Calu3 (cell line): ENCODE measurements around the gene TWIST1. TPM values are rescaled to one million over a fixed set of nuclear protein-coding genes. Genes with fewer than 3 reads are reported as not detected.

Experiments used
- BruUV-seq: library from RNA; stranded (reverse); fragments of 400-500 nt; replicated peaks from 2 replicates; lab custom pipeline; 2021; lab: Mats Ljungman, UMichigan
- CTCF ChIA-PET: fragments of 300-600 bp; sonication (Branson Sonifier 250); formaldehyde crosslinking; loops from one replicate; lab custom pipeline; 2022; ENCODE audit warnings: antibody characterized with exemption; lab: Charles Lee
- DNase-seq: peaks from one replicate; pipeline ENCODE4 v3.0.0; 2022
- H3K27ac Mint-ChIP-seq: one replicate; pipeline ENCODE4 v1.8.0; 2022; ENCODE audit warnings: mixed read lengths; ENCODE audit not compliant: unreplicated experiment
- H3K27me3 Mint-ChIP-seq: one replicate; pipeline ENCODE4 v1.8.0; 2022; ENCODE audit warnings: mixed read lengths; ENCODE audit not compliant: unreplicated experiment
- H3K36me3 Mint-ChIP-seq: one replicate; pipeline ENCODE4 v1.8.0; 2022; ENCODE audit warnings: mild to moderate bottlenecking, moderate library complexity, mixed read lengths; ENCODE audit not compliant: insufficient read depth, unreplicated experiment
- H3K4me1 Mint-ChIP-seq: one replicate; pipeline ENCODE4 v1.8.0; 2022; ENCODE audit warnings: mild to moderate bottlenecking, low read depth, mixed read lengths; ENCODE audit not compliant: unreplicated experiment
- H3K4me3 Mint-ChIP-seq: one replicate; pipeline ENCODE4 v1.8.0; 2022; ENCODE audit warnings: mild to moderate bottlenecking, low read depth, moderate library complexity, mixed read lengths; ENCODE audit not compliant: unreplicated experiment
- H3K9me3 Mint-ChIP-seq: one replicate; pipeline ENCODE4 v1.8.0; 2022; ENCODE audit warnings: low read depth, mixed read lengths; ENCODE audit not compliant: unreplicated experiment
- intact Hi-C: fragments of 100-400 bp; cut with micrococcal nuclease; formaldehyde crosslinking; loops from one replicate; pipeline ENCODE4 v1.10.0; 2022; ENCODE audit not compliant: unreplicated experiment
- total RNA-seq: library from RNA; stranded (reverse); gene quantifications from 2 replicates; pipeline ENCODE4 v1.2.3, GENCODE V29; 2022
- TF ChIP-seq, protein P1 (sequence below): fragments of 200-600 bp; IDR thresholded peaks from one replicate; pipeline ENCODE4 v1.8.0; 2022; ENCODE audit warnings: antibody characterized with exemption; ENCODE audit not compliant: unreplicated experiment

The TWIST1 gene
- total RNA-seq, 1 experiment from 2014 or later = 2.9 TPM

GRCh38 chr7:19114551-19114855, 2.9 kb downstream of the TWIST1 start:
- intact Hi-C loops = no loop called here
- Mint-ChIP-seq H3K4me3 (no peak overlapping the region), H3K4me1 (no peaks in the 10 kb centered on the region), H3K27ac (no peak overlapping the region), H3K27me3 (peaks cover 31% of the 10 kb centered on the region), H3K36me3 (peaks cover 17% of the 10 kb centered on the region), H3K9me3 (no peaks in the 10 kb centered on the region)
- TF ChIP-seq, protein P1, sequence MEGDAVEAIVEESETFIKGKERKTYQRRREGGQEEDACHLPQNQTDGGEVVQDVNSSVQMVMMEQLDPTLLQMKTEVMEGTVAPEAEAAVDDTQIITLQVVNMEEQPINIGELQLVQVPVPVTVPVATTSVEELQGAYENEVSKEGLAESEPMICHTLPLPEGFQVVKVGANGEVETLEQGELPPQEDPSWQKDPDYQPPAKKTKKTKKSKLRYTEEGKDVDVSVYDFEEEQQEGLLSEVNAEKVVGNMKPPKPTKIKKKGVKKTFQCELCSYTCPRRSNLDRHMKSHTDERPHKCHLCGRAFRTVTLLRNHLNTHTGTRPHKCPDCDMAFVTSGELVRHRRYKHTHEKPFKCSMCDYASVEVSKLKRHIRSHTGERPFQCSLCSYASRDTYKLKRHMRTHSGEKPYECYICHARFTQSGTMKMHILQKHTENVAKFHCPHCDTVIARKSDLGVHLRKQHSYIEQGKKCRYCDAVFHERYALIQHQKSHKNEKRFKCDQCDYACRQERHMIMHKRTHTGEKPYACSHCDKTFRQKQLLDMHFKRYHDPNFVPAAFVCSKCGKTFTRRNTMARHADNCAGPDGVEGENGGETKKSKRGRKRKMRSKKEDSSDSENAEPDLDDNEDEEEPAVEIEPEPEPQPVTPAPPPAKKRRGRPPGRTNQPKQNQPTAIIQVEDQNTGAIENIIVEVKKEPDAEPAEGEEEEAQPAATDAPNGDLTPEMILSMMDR = no peak
- no TSS peak for BruUV-seq
- no peak for DNase-seq
- CTCF ChIA-PET = interaction anchor here (1.5 kb wide), 1 partner anchor 10 kb away, joined by 4 read pairs; no protein-coding TSS in a partner anchor

DNA sequence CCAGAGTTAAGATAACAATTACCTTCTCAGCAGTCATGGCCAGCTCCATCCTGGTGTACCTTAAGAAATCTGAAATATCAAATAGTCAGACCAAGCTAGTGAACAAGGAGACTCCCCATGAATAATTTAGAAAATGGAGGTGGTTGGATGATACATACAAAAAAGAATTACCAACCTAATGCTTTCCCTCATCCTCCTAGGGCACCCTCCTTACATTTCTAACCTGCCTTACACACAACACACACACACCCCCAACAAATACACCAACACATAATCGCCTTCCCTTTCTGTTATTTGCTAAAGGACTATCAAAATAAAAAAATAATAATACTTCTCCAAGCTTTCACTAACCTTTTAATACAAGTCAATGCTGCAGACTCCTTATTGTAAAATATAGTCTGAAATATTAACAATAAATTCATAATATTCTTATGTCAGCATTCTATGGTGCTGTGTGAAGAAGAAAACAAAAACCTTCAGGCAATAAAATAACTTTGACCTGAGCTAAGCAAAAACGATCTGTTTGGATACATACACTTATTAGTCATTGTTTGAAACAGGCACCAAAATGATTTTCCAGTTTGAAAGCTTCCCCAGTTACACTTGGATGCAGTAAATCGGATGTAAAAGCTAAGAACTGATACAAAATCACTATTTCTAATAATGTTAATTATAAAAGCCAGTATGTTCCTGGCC, 3.4 kb downstream of the TWIST1 start:
- H3K4me3 Mint-ChIP-seq = no peak overlapping the region
- H3K4me1 Mint-ChIP-seq = no peaks in the 10 kb centered on the region
- H3K9me3 Mint-ChIP-seq = no peaks in the 10 kb centered on the region
- intact Hi-C loops = no loop called here
- TF ChIP-seq, protein P1 = no peak
- no peak overlapping the region for H3K27ac Mint-ChIP-seq
- BruUV-seq = no TSS peak
- DNase-seq = no peak
- peaks cover 31% of the 10 kb centered on the region for H3K27me3 Mint-ChIP-seq
- H3K36me3 Mint-ChIP-seq = peaks cover 17% of the 10 kb centered on the region
- CTCF ChIA-PET = interaction anchor here (0.5 to 1.5 kb wide), 2 partner anchors 9 to 18 kb away, joined by 3 to 4 read pairs; no protein-coding TSS in a partner anchor

- Mint-ChIP-seq H3K27me3 (peaks cover 33% of the 10 kb centered on the region), H3K4me3 (no peak overlapping the region), H3K9me3 (no peaks in the 10 kb centered on the region), H3K36me3 (peaks cover 17% of the 10 kb centered on the region), H3K4me1 (no peaks in the 10 kb centered on the region), H3K27ac (no peak overlapping the region)
- no peak for DNase-seq
- CTCF ChIA-PET = interaction anchor here (0.5 kb wide), 1 partner anchor 17 kb away, joined by 3 read pairs; no protein-coding TSS in a partner anchor
- intact Hi-C loops = no loop called here
- BruUV-seq = no TSS peak
- TF ChIP-seq, protein P1 = no peak
Observed at GRCh38 chr7:19113002-19113350, 4.5 kb downstream of the TWIST1 start.

DNA sequence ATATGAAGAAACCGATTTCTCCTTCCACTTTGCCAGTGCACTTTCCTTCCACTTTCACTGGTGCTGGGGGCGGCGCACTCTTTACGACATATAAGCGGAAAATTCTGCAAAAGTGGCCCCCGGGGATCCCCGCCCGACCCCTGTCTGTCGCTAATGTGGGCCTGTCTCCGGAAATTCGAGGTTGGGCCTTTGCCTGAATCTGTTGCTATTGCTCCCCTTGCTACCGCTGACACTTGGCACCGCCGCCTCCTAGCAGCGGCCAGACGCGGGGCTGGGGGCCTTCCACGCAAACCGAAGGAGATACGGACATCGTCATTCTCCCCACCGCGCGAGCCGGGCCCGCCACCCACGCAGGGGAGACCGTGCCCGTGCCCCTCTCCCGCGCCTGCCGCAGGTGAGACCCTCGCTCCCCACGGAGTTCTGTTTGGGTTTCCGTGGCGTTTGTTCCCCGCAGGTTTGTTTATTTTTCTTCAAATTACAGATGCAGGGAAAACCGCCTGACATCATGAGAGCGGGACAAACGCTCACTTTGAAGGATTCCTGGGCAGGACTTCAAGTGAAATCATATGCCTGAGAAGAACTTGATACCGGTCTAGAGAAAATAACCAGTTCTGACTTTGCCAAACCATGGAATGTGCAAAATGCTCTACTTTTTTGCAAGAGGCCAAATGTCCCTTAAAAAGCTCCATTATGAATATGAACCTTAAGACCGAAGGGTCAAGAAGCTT, 5.0 kb downstream of the TWIST1 start:
- CTCF ChIA-PET = no interaction called here
- TF ChIP-seq, protein P1 = no peak

More for the DNA sequence above, 5.0 kb downstream of the TWIST1 start:
- Mint-ChIP-seq H3K9me3 (no peaks in the 10 kb centered on the region), H3K27ac (no peak overlapping the region), H3K27me3 (peaks cover 39% of the 10 kb centered on the region), H3K4me3 (no peak overlapping the region), H3K36me3 (peaks cover 17% of the 10 kb centered on the region), H3K4me1 (no peaks in the 10 kb centered on the region)
- intact Hi-C loops = no loop called here
- no TSS peak for BruUV-seq
- no peak for DNase-seq
